Natural killer cell (primary cell): Measurements from ENCODE around the gene CXCR3. TPM values are rescaled to one million over a fixed set of nuclear protein-coding genes. Genes with fewer than 3 reads are reported as not detected.

Experiments used
- ATAC-seq, 3 donors: fragments of 150-1000 bp in 2 of 3; fragments of 200-7000 bp in 1 of 3; cut with Tn5 transposase; 1 replicate in 1 of 3; 2 replicates in 2 of 3; pipeline ENCODE4 v1.10.0; 2021; ENCODE audit warnings: mild to moderate bottlenecking in 2 of 3, moderate library complexity in 2 of 3
- DNase-seq, 2 donors: peaks; one replicate each; pipeline versions ENCODE4 v3.0.0 to v3.0.0-alpha.2; 2013 to 2021; ENCODE audit warnings: mixed read lengths in 1 of 2
- H3K27ac ChIP-seq: one replicate; pipeline ENCODE4 v1.5.1; 2013; ENCODE audit warnings: mild to moderate bottlenecking, low read length
- H3K27me3 ChIP-seq: one replicate; pipeline ENCODE4 v1.6.1; 2013; ENCODE audit warnings: low read length; ENCODE audit not compliant: control insufficient read depth, insufficient read depth
- H3K36me3 ChIP-seq: one replicate; pipeline ENCODE4 v1.6.1; 2013; ENCODE audit warnings: low read length; ENCODE audit not compliant: control insufficient read depth, insufficient read depth
- H3K4me1 ChIP-seq: one replicate; pipeline ENCODE4 v1.6.1; 2013; ENCODE audit warnings: low read length; ENCODE audit not compliant: control insufficient read depth, insufficient read depth
- H3K4me3 ChIP-seq: one replicate; pipeline ENCODE4 v1.5.1; 2013; ENCODE audit warnings: low read length
- H3K9me3 ChIP-seq: one replicate; pipeline ENCODE4 v1.6.1; 2013; ENCODE audit warnings: low read length; ENCODE audit not compliant: control insufficient read depth, insufficient read depth
- H3K27ac Mint-ChIP-seq, 2 donors: one replicate each; pipeline ENCODE4 v1.8.0; 2022; ENCODE audit warnings: mild to moderate bottlenecking in 2 of 2, mixed read lengths in 2 of 2, moderate library complexity in 1 of 2
- H3K27me3 Mint-ChIP-seq, 2 donors: one replicate each; pipeline ENCODE4 v1.8.0; 2022; ENCODE audit warnings: low read depth in 2 of 2, mixed read lengths in 2 of 2
- H3K36me3 Mint-ChIP-seq: one replicate; pipeline ENCODE4 v1.8.0; 2022; ENCODE audit warnings: mixed read lengths
- H3K4me1 Mint-ChIP-seq, 2 donors: one replicate each; pipeline ENCODE4 v1.8.0; 2022; ENCODE audit warnings: mixed read lengths in 2 of 2
- H3K4me3 Mint-ChIP-seq: one replicate; pipeline ENCODE4 v1.8.0; 2022; ENCODE audit warnings: mild to moderate bottlenecking, moderate library complexity, mixed read lengths
- H3K9me3 Mint-ChIP-seq, 2 donors: one replicate each; pipeline ENCODE4 v1.8.0; 2022; ENCODE audit warnings: mixed read lengths in 2 of 2
- WGBS: methylation state at CpG from one replicate; pipeline ENCODE4 v1.1.7; 2013; ENCODE audit warnings: missing lambda C conversion rate; ENCODE audit not compliant: insufficient coverage; 5-methylcytosine and 5-hydroxymethylcytosine counted together
- intact Hi-C: fragments of 100-400 bp; cut with micrococcal nuclease; formaldehyde crosslinking; loops from one replicate; pipeline ENCODE4 v1.14.2; 2022
- total RNA-seq, 4 donors: library from RNA; stranded (reverse); fragments of 120-200 nt in 1 of 4; gene quantifications; one replicate each; pipeline versions ENCODE4 v1.2.3 to v1.2.4, GENCODE V29; 2013 to 2022
- TF ChIP-seq, protein P1 (sequence below): fragments of 200-600 bp; IDR thresholded peaks from one replicate; pipeline ENCODE4 v1.8.0; 2022; ENCODE audit warnings: antibody characterized with exemption

Gene CXCR3
- total RNA-seq, 3 donors from 2014 or later (not counting 1 experiment from before 2014, with no cell fraction given), result 8.7 to 15.9 (median 13.7) TPM

DNA sequence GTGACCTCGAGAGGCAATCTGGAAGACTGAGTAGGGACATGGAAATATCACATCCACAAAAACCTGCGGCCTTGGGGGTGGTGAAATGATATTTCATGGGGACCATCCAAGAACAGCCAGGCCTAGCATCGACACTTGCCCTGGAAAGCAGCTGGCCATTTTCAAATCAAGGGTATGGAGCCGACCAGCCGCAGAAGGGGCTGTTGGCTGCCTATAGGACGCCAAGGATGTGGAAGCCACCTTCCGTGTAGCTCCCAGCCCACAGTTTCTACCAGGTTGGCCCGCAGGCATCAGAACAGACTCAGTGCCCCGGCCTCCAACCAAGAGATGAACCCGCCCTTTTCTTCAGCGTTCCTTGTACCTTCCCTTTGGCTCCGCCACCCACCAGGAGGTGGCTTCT lies 43.6 kb upstream of the CXCR3 start:
- no peak for ATAC-seq
- Mint-ChIP-seq H3K27me3 (no peaks in the 10 kb centered on the region), H3K4me3 (no peak overlapping the region), H3K4me1 (peaks cover 20 to 24% of the 10 kb centered on the region in 2 donors), H3K9me3 (no peaks in the 10 kb centered on the region), H3K36me3 (no peaks in the 10 kb centered on the region), H3K27ac (peak overlapping the region; percentile 63 to 83)
- H3K9me3 ChIP-seq, result no peaks in the 10 kb centered on the region
- intact Hi-C loops, result no loop called here
- no peak overlapping the region for H3K4me3 ChIP-seq
- over 99% methylated on average over 12 of the region's 12 CpGs for WGBS
- H3K27ac ChIP-seq, result no peak overlapping the region
- peaks cover 30% of the 10 kb centered on the region for H3K4me1 ChIP-seq
- no peaks in the 10 kb centered on the region for H3K27me3 ChIP-seq
- TF ChIP-seq, protein P1, sequence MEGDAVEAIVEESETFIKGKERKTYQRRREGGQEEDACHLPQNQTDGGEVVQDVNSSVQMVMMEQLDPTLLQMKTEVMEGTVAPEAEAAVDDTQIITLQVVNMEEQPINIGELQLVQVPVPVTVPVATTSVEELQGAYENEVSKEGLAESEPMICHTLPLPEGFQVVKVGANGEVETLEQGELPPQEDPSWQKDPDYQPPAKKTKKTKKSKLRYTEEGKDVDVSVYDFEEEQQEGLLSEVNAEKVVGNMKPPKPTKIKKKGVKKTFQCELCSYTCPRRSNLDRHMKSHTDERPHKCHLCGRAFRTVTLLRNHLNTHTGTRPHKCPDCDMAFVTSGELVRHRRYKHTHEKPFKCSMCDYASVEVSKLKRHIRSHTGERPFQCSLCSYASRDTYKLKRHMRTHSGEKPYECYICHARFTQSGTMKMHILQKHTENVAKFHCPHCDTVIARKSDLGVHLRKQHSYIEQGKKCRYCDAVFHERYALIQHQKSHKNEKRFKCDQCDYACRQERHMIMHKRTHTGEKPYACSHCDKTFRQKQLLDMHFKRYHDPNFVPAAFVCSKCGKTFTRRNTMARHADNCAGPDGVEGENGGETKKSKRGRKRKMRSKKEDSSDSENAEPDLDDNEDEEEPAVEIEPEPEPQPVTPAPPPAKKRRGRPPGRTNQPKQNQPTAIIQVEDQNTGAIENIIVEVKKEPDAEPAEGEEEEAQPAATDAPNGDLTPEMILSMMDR, result no peak
- DNase-seq, result no peak
- no peaks in the 10 kb centered on the region for H3K36me3 ChIP-seq

DNA sequence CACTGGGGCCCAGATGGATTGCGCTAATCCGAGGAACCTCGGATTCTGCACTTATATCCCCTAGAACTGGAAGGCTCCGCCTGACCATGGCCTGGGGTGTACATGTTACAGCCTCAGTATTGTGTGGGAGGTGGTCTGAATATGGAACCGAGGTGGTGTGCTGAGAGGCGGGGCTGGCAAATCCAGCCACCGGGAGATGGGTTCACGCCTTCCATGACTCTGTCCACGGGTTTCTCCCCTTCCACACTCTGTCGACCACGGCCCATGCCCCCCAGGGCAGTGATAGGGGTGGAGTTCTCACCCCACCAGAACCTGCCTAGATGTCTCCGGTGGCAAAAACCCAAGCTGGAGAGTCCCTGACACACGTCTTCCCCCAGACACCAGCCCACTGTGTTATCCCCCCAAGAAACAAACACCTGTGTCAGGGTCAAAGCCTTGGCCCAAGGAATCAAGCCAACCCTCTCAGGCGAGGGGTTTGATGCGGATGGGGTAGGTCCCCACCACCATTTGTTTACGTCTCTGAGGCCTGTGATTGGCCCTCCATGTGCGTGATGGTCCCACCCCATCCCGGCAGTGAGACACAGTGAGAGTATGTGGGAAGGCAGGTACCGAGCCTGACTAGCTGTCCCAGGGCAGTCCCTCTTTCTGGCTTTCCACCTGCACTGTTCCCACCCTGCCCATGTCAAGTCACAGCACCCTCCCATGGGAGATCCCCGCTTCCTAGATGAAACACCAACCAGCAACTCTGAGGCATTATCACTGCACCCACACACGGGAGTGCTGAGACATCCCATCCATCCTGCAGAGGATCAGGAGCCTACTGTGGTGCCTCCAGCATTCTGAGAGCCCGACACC lies 42.5 kb upstream of the CXCR3 start:
- peaks cover 30% of the 10 kb centered on the region for H3K4me1 ChIP-seq
- TF ChIP-seq, protein P1, result no peak
- no peaks in the 10 kb centered on the region for H3K9me3 Mint-ChIP-seq
- ATAC-seq (peak in 2 of 3 donors; percentile 44 to 54), DNase-seq (no peak)
- no peak overlapping the region for H3K27ac ChIP-seq
- no peaks in the 10 kb centered on the region for H3K36me3 ChIP-seq
- H3K4me3 Mint-ChIP-seq, result no peak overlapping the region
- intact Hi-C loops, result no loop called here
- H3K27ac Mint-ChIP-seq, result no peak overlapping the region
- H3K27me3 ChIP-seq, result no peaks in the 10 kb centered on the region
- peaks cover 20 to 24% of the 10 kb centered on the region in 2 donors for H3K4me1 Mint-ChIP-seq
- no peak overlapping the region for H3K4me3 ChIP-seq
- no peaks in the 10 kb centered on the region for H3K36me3 Mint-ChIP-seq
- H3K9me3 ChIP-seq, result no peaks in the 10 kb centered on the region
- WGBS, result 80% methylated on average over 10 of the region's 22 CpGs
- H3K27me3 Mint-ChIP-seq, result peaks cover 0 to 8% of the 10 kb centered on the region in 2 donors

- Mint-ChIP-seq H3K4me3 (no peak overlapping the region), H3K36me3 (no peaks in the 10 kb centered on the region), H3K27me3 (peaks cover 0 to 10% of the 10 kb centered on the region in 2 donors), H3K9me3 (no peaks in the 10 kb centered on the region), H3K4me1 (peaks cover 20 to 24% of the 10 kb centered on the region in 2 donors), H3K27ac (no peak overlapping the region)
- WGBS, result 96% methylated on average over 4 of the region's 6 CpGs
- H3K36me3 ChIP-seq, result no peaks in the 10 kb centered on the region
- no peaks in the 10 kb centered on the region for H3K27me3 ChIP-seq
- TF ChIP-seq, protein P1, result no peak
- intact Hi-C loops, result no loop called here
- H3K4me3 ChIP-seq, result no peak overlapping the region
- no peak for ATAC-seq
- no peaks in the 10 kb centered on the region for H3K9me3 ChIP-seq
- no peak for DNase-seq
- no peak overlapping the region for H3K27ac ChIP-seq
- peaks cover 30% of the 10 kb centered on the region for H3K4me1 ChIP-seq
Observed at GRCh38 chrX:71659959-71660358, 41.6 kb upstream of the CXCR3 start.
